Measurements from ENCODE around the gene TCF12.

GRCh38 chr15:56996746-56997470 lies 78.5 kb downstream of the TCF12 start:
- TF ChIP-seq CTCF (conservative IDR thresholded peaks at IDR 0.05; ENCODE audit: low read length) (no peak), EZH2phosphoT487 (IDR thresholded peaks at IDR 0.05; ENCODE audit: borderline replicate concordance) (no peak)
